Measurements from ENCODE around the gene DNAH3. TPM values are rescaled to one million over a fixed set of nuclear protein-coding genes. Genes with fewer than 3 reads are reported as not detected.

Gene DNAH3
- total RNA-seq, 1 experiment from 2014 or later = 0.15 TPM

GRCh38 chr16:21070564-21070963 lies 80.1 kb downstream of the DNAH3 start:
- no peaks in the 10 kb centered on the region for H3K9me3 ChIP-seq (ENCODE audit: control insufficient read depth in 1 of 2, insufficient read depth in 1 of 2, low read depth in 1 of 2, low read length in 2 of 2)
- ATAC-seq (no peak), DNase-seq (ENCODE audit: low read depth, low spot score) (no peak)
- no peaks in the 10 kb centered on the region for H3K36me3 ChIP-seq (ENCODE audit: control insufficient read depth in 1 of 2, insufficient read depth in 2 of 2, low read length in 2 of 2)
- H3K27ac ChIP-seq (ENCODE audit: low read depth, low read length) = no peak overlapping the region
- TF ChIP-seq CEBPB (IDR thresholded peaks at IDR 0.05; ENCODE audit: low read depth) (no peak), FOSL1 (IDR thresholded peaks at IDR 0.05; ENCODE audit: low read depth) (no peak), EZH2 (IDR thresholded peaks at IDR 0.05) (no peak), ATF3 (IDR thresholded peaks at IDR 0.05) (no peak), ELF1 (IDR thresholded peaks at IDR 0.05; ENCODE audit: borderline replicate concordance, low read depth) (no peak), ZFX (IDR thresholded peaks at IDR 0.05) (no peak), ZBTB33 (IDR thresholded peaks at IDR 0.05; ENCODE audit: extremely low read depth, insufficient replicate concordance, low read length) (no peak), SRF (IDR thresholded peaks at IDR 0.05; ENCODE audit: low read depth) (no peak), EGR1 (IDR thresholded peaks at IDR 0.05; ENCODE audit: low read depth) (no peak), RAD21 (IDR thresholded peaks at IDR 0.05; ENCODE audit: low read depth) (no peak), CBX3 (IDR thresholded peaks at IDR 0.05; ENCODE audit: low read depth) (no peak), SP1 (IDR thresholded peaks at IDR 0.05; ENCODE audit: low read depth) (no peak)
- no peak overlapping the region for H2AFZ ChIP-seq (ENCODE audit: low read depth, low read length, poor library complexity, severe bottlenecking)
- H3K27me3 ChIP-seq (ENCODE audit: insufficient read depth, low read length) = no peaks in the 10 kb centered on the region
- H3K4me3 ChIP-seq (replicated peaks in 1 of 2; ENCODE audit: low read depth in 1 of 2, low read length in 2 of 2) = no peak overlapping the region
- BruUV-seq (replicated peaks) = no TSS peak
- no peaks in the 10 kb centered on the region for H3K9me2 ChIP-seq (ENCODE audit: insufficient read depth)
- no peaks in the 10 kb centered on the region for H3K79me2 ChIP-seq (ENCODE audit: insufficient read depth, low read length)
- intact Hi-C loops (cut with micrococcal nuclease) = no loop called here
- POLR2A ChIA-PET = no interaction called here
- no peak overlapping the region for H3K4me2 ChIP-seq (ENCODE audit: low read length)
- H3K4me1 ChIP-seq (ENCODE audit: control insufficient read depth in 1 of 2, insufficient read depth in 2 of 2, low read length in 2 of 2) = no peaks in the 10 kb centered on the region
- no peak overlapping the region for H3K9ac ChIP-seq (ENCODE audit: low read length)
- no peaks in the 10 kb centered on the region for H4K20me1 ChIP-seq (ENCODE audit: insufficient read depth)
- CTCF ChIA-PET = no interaction called here
- RAD21 ChIA-PET (ENCODE audit: low non-redundant PET in 1 of 2, low total read pairs in 2 of 2, uncharacterized antibody in 2 of 2, unreplicated experiment in 2 of 2) = no interaction called here
